ENCODE measurements around the gene POLR1F. TPM values are rescaled to one million over a fixed set of nuclear protein-coding genes. Genes with fewer than 3 reads are reported as not detected.

The POLR1F gene
- total RNA-seq, 3 donors from 2014 or later, result 5.8 to 13.3 (median 7.7) TPM

DNA sequence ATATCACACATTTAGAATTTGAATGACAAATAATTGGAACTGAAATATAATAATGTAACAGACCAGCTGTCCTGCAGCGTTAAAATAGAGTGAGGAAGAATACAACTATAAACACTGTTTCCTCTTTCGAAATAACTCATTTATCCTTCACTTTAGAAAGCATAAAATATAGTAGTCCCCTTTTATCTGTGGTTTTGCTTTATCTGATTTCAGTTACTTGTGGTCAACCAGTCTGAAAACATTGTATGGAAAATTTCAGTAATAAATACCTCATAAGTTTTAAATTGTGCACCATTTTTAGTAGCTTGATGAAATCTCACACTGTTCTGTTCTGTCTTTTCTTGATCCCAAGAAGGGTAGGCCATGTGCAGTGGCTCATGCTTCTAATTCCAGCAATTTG is 31.7 kb downstream of the POLR1F start:
- no peak for ATAC-seq
- intact Hi-C loops (cut with DNase I, micrococcal nuclease), result no loop called here
- H3K4me1 ChIP-seq (ENCODE audit: low read depth), result no peaks in the 10 kb centered on the region

GRCh38 chr7:19675816-19676215 is 33.0 kb downstream of the POLR1F start:
- ATAC-seq, result no peak
- no peaks in the 10 kb centered on the region for H3K4me1 ChIP-seq (ENCODE audit: low read depth)
- TF ChIP-seq, protein P1, sequence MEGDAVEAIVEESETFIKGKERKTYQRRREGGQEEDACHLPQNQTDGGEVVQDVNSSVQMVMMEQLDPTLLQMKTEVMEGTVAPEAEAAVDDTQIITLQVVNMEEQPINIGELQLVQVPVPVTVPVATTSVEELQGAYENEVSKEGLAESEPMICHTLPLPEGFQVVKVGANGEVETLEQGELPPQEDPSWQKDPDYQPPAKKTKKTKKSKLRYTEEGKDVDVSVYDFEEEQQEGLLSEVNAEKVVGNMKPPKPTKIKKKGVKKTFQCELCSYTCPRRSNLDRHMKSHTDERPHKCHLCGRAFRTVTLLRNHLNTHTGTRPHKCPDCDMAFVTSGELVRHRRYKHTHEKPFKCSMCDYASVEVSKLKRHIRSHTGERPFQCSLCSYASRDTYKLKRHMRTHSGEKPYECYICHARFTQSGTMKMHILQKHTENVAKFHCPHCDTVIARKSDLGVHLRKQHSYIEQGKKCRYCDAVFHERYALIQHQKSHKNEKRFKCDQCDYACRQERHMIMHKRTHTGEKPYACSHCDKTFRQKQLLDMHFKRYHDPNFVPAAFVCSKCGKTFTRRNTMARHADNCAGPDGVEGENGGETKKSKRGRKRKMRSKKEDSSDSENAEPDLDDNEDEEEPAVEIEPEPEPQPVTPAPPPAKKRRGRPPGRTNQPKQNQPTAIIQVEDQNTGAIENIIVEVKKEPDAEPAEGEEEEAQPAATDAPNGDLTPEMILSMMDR (IDR thresholded peaks at IDR 0.05), result no peak
- no peaks in the 10 kb centered on the region for H3K36me3 ChIP-seq (ENCODE audit: low read depth)
- H3K9me3 ChIP-seq, result no peaks in the 10 kb centered on the region
- intact Hi-C loops (cut with DNase I, micrococcal nuclease), result no loop called here
- H3K4me3 ChIP-seq, result no peak overlapping the region
- DNase-seq, result no peak

More for the DNA sequence above, 31.7 kb downstream of the POLR1F start:
- Histone ChIP-seq H3K36me3 (ENCODE audit: low read depth) (no peaks in the 10 kb centered on the region), H3K4me3 (no peak overlapping the region), H3K9me3 (no peaks in the 10 kb centered on the region)
- no peak for DNase-seq
- TF ChIP-seq, protein P1 (IDR thresholded peaks at IDR 0.05), result no peak

- no peak overlapping the region for H3K4me3 ChIP-seq
- DNase-seq (no peak), ATAC-seq (no peak)
- TF ChIP-seq, protein P1 (IDR thresholded peaks at IDR 0.05), result no peak
- no peaks in the 10 kb centered on the region for H3K4me1 ChIP-seq (ENCODE audit: low read depth)
- intact Hi-C loops (cut with DNase I, micrococcal nuclease), result no loop called here
- no peaks in the 10 kb centered on the region for H3K9me3 ChIP-seq
- H3K36me3 ChIP-seq (ENCODE audit: low read depth), result no peaks in the 10 kb centered on the region
Observed at GRCh38 chr7:19674266-19674960, 34.4 kb downstream of the POLR1F start.

- ATAC-seq, result no peak
- no peak for DNase-seq
- Histone ChIP-seq H3K36me3 (ENCODE audit: low read depth) (no peaks in the 10 kb centered on the region), H3K4me1 (ENCODE audit: low read depth) (no peaks in the 10 kb centered on the region), H3K4me3 (no peak overlapping the region), H3K9me3 (no peaks in the 10 kb centered on the region)
- intact Hi-C loops (cut with DNase I, micrococcal nuclease), result no loop called here
- TF ChIP-seq, protein P1 (IDR thresholded peaks at IDR 0.05), result no peak
Observed at GRCh38 chr7:19670806-19671205, 38.0 kb downstream of the POLR1F start.

GRCh38 chr7:19665399-19666008 is 43.3 kb downstream of the POLR1F start:
- ATAC-seq, result no peak
- Histone ChIP-seq H3K4me1 (ENCODE audit: low read depth) (no peaks in the 10 kb centered on the region), H3K4me3 (no peak overlapping the region), H3K9me3 (no peaks in the 10 kb centered on the region), H3K36me3 (ENCODE audit: low read depth) (no peaks in the 10 kb centered on the region)
- intact Hi-C loops (cut with DNase I, micrococcal nuclease), result no loop called here
- TF ChIP-seq, protein P1 (IDR thresholded peaks at IDR 0.05), result no peak
- no peak for DNase-seq

Measured in mucosa of descending colon (tissue), 3 donors.